Erythroblast (primary cell): ENCODE data around the gene FNDC7.
"Not testable (repeated sequence)": the region's sequence is repeated elsewhere in the genome, so short reads cannot be mapped to it uniquely, and the experiment has no call there.

Experiments
- GATA1 ChIP-seq: IDR thresholded peaks from 2 replicates; pipeline ENCODE4 v1.6.1; 2011; ENCODE audit warnings: low read depth, mild to moderate bottlenecking, control low read depth, low read length, moderate library complexity
- POLR2A ChIP-seq: IDR thresholded peaks from 2 replicates; pipeline ENCODE4 v1.6.1; 2011; ENCODE audit warnings: mild to moderate bottlenecking, low read length

- not testable (repeated sequence) for TF ChIP-seq POLR2A, GATA1
Observed at GRCh38 chr1:108781575-108781944, 68.9 kb downstream of the FNDC7 start.
